Uterus (tissue), 2 donors: ENCODE results near the gene KRTAP10-5.
"Not testable (repeated sequence)": the region's sequence is repeated elsewhere in the genome, so short reads cannot be mapped to it uniquely, and the experiment has no call there.

ENCODE experiments used
- POLR2A ChIP-seq, 2 donors: fragments of 450-650 bp; IDR thresholded peaks; one replicate each; pipeline ENCODE4 v1.6.1; 2016; ENCODE audit warnings: antibody characterized with exemption in 2 of 2, mild to moderate bottlenecking in 1 of 2, moderate library complexity in 1 of 2
- TF ChIP-seq, protein P1 (sequence below), 4 experiments: fragments of 200-600 bp in 2 of 4; fragments of 450-650 bp in 2 of 4; sonication (generic) in 2 of 4; IDR thresholded peaks; one replicate each; pipeline ENCODE4 v1.5.1; 2016 to 2019; ENCODE audit warnings: antibody characterized with exemption in 4 of 4, mild to moderate bottlenecking in 2 of 4, moderate library complexity in 1 of 4

GRCh38 chr21:44590897-44591800 is 10.7 kb upstream of the KRTAP10-5 start:
- TF ChIP-seq POLR2A (IDR thresholded peaks at IDR 0.05): not testable (repeated sequence)
- TF ChIP-seq, protein P1, sequence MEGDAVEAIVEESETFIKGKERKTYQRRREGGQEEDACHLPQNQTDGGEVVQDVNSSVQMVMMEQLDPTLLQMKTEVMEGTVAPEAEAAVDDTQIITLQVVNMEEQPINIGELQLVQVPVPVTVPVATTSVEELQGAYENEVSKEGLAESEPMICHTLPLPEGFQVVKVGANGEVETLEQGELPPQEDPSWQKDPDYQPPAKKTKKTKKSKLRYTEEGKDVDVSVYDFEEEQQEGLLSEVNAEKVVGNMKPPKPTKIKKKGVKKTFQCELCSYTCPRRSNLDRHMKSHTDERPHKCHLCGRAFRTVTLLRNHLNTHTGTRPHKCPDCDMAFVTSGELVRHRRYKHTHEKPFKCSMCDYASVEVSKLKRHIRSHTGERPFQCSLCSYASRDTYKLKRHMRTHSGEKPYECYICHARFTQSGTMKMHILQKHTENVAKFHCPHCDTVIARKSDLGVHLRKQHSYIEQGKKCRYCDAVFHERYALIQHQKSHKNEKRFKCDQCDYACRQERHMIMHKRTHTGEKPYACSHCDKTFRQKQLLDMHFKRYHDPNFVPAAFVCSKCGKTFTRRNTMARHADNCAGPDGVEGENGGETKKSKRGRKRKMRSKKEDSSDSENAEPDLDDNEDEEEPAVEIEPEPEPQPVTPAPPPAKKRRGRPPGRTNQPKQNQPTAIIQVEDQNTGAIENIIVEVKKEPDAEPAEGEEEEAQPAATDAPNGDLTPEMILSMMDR (IDR thresholded peaks at IDR 0.05): not testable (repeated sequence)
